ENCODE results near the gene REXO1.
A peak's percentile ranks its signal among the peaks of the same experiment; 100 is the strongest.

The REXO1 gene

DNA sequence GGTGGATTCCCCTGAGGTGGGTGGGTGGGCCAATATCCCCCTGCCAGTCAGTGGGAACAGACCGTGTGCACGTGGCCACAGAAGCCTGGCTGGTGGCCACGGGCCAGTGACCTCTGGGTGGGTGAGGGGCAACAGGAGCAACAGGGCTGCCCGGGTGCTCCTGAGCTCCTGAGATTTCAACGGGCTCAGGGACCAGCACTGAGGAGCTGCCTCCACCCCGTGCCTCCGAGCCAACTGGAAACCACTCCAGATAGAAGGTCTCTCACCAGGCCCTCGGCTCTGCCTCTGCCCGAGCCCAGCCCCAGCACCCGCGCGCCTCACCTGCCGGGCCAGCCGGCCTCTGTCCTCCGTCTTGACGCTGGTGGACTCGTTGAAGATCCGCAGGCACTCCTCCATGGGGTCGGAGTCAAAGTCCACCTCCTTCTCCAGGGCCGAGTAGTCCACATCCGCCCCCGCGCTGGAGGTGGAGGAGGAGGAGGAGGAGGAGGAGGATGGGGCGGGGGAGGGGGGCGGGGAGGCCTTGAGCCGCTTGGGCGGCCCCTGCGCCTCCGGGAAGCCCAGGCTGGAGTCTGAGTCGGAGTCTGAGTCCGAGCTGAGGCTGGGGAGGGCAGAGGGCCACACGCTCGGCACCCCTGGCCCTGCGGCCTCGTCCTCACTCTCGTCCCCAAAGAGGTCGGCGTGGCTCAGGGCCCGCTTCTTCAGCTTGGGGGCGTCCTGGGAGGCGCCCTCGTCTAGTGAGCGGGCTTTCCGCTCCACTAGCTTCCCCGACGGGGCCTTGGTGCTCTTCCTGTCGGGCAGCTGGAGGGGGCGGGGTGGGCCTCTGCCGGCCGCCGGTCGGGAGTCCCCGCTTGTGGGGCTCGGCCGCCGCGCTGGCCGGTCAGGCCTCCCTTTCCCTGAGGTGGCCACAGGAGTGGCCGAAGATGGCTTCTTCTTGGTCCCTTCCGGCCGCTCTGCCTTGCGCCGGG lies 21.4 kb downstream of the REXO1 start:
- H4K20me1 ChIP-seq, result peaks cover 89 to 100% (median 95%) of the 10 kb centered on the region in 11 experiments
- H3K27me3 ChIP-seq, result no peaks in the 10 kb centered on the region
- peak overlapping the region in 2 of 11 experiments; percentile 33 to 38; a peak in 3 of 22 replicates for H3K9ac ChIP-seq
- H3K4me3 ChIP-seq, result no peak overlapping the region
- no peak for TF ChIP-seq Cebpa-rat (IDR thresholded peaks at IDR 0.05)
- 0 out of 22 replicates have a peak overlapping the region, but pooled peaks of 1 of the 11 experiments have one; percentile 28 for H3K27ac ChIP-seq
- H3K36me3 ChIP-seq, result peaks cover 79 to 95% (median 89%) of the 10 kb centered on the region in 11 experiments
- no peaks in the 10 kb centered on the region for H3K9me3 ChIP-seq (replicated peaks in 1 of 11)
- peaks cover 4 to 42% (median 27%) of the 10 kb centered on the region in 10 experiments; a peak in 17 of 20 replicates for H3K4me1 ChIP-seq
- H3K4me2 ChIP-seq, result peak overlapping the region in 7 of 11 experiments; percentile 12 to 45 (median 28); a peak in 11 of 22 replicates

DNA sequence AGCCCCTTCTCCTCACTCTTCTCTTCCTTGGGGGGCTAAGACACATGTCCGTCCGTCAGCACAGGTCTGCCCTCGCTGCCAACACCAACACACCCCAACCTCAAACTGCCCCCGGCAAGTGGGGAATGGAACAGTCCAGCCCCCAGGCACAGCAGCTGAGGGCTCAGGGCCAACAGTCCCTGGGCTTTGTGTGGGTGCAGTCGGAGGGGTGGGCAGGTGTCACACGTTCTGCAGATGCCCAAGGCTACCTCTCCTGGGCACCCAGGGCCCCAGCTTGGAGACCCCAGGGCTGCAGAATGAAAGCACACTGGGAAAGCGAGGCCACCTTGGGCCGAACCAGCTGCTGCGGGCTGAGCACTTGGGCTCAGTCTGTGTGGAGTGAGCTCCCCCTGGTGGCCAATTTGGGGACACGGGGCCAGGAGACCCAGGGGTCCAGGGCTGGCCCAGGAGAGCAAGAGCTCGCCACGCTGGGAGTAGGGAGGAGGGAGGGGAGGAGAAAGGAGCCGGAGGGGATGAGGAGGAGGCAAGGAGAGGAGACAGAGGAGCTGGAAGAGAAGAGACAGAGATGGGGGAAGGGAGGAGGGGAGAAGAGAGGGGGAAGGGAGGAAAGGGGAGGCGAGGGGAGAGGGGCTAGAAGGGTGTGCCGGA lies 22.2 kb downstream of the REXO1 start:
- 0 out of 22 replicates have a peak overlapping the region, but pooled peaks of 2 of the 11 experiments have one; percentile 32 to 35 for H3K9ac ChIP-seq
- H4K20me1 ChIP-seq, result peaks cover 87 to 100% (median 94%) of the 10 kb centered on the region in 11 experiments
- H3K4me3 ChIP-seq, result no peak overlapping the region
- no peak overlapping the region for H3K27ac ChIP-seq
- peaks cover 4 to 36% (median 22%) of the 10 kb centered on the region in 10 experiments; a peak in 17 of 20 replicates for H3K4me1 ChIP-seq
- peaks cover 81 to 96% (median 91%) of the 10 kb centered on the region in 11 experiments for H3K36me3 ChIP-seq
- peak overlapping the region in 7 of 11 experiments; percentile 3 to 38 (median 20); a peak in 6 of 22 replicates for H3K4me2 ChIP-seq
- no peaks in the 10 kb centered on the region for H3K27me3 ChIP-seq
- no peak for TF ChIP-seq Cebpa-rat (IDR thresholded peaks at IDR 0.05)
- H3K9me3 ChIP-seq (replicated peaks in 1 of 11), result no peaks in the 10 kb centered on the region

DNA sequence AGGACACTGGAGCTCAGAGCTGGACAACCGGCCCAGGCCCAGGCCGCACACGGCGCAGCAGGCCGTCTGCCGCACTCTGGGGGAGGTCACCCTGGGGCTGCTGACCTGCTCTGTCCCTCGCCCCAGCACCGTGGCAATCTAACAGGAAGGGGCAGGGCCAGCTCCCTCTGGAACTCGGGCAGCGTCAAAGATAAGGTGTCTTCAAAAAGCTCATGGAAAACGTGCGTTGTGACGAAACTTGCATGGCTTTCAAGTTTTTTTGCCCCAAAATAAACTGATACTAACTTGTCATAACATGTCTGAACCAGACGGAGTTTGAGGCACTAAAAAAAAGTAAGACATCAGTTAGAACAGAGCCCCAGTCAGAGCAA lies 24.0 kb downstream of the REXO1 start:
- no peak for TF ChIP-seq Cebpa-rat (IDR thresholded peaks at IDR 0.05)
- H3K27ac ChIP-seq, result no peak overlapping the region; a peak in 1 of 22 replicates
- peaks cover 83 to 96% (median 94%) of the 10 kb centered on the region in 11 experiments for H3K36me3 ChIP-seq
- peaks cover 4 to 23% (median 14%) of the 10 kb centered on the region in 10 experiments; a peak in 15 of 20 replicates for H3K4me1 ChIP-seq
- H3K27me3 ChIP-seq, result no peaks in the 10 kb centered on the region
- H4K20me1 ChIP-seq, result peaks cover 79 to 100% (median 93%) of the 10 kb centered on the region in 11 experiments
- H3K4me2 ChIP-seq, result no peak overlapping the region
- H3K4me3 ChIP-seq, result no peak overlapping the region
- H3K9ac ChIP-seq, result no peak overlapping the region
- no peaks in the 10 kb centered on the region for H3K9me3 ChIP-seq (replicated peaks in 1 of 11)

DNA sequence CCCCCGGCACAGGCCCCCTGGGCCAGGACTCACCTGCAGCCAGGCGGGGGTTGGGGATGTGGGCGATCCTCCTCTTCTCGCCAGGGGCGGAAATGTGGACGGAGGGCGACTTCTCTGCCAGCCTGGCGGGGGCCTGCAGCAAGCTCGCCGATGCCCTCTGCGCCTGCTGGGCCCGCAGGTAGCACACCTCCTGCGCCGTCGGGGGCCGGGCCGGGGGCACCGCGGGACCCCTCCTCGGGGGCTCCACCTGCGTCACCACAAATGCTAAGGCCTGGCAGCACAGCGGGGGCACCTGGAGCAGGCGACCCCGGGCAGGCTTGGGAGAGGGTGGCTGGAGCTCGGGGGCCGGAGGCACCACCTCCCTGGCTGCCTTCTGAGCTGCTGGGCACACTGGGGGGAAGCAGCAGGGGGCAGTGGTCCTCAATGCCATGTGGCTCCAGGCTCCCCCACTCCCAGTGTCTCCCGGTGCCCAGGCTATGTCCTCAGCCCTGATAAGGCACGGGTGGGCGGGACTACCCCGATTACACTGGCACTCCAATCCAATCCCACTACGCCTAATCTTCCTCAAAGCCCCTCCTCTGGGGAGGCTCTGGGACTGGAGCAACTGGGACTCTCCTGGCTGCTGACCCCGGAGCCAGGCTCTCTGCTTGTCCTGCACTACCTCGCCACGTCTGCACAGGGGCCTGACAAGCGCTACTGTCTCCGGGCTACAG lies 24.6 kb downstream of the REXO1 start:
- H4K20me1 ChIP-seq, result peaks cover 74 to 98% (median 88%) of the 10 kb centered on the region in 11 experiments
- H3K27me3 ChIP-seq, result no peaks in the 10 kb centered on the region
- no peak for TF ChIP-seq Cebpa-rat (IDR thresholded peaks at IDR 0.05)
- peaks cover 4 to 23% (median 14%) of the 10 kb centered on the region in 10 experiments; a peak in 15 of 20 replicates for H3K4me1 ChIP-seq
- H3K27ac ChIP-seq, result no peak overlapping the region; a peak in 1 of 22 replicates
- H3K4me3 ChIP-seq, result no peak overlapping the region
- peaks cover 82 to 96% (median 93%) of the 10 kb centered on the region in 11 experiments for H3K36me3 ChIP-seq
- H3K9me3 ChIP-seq (replicated peaks in 1 of 11), result no peaks in the 10 kb centered on the region
- H3K4me2 ChIP-seq, result no peak overlapping the region
- no peak overlapping the region for H3K9ac ChIP-seq

DNA sequence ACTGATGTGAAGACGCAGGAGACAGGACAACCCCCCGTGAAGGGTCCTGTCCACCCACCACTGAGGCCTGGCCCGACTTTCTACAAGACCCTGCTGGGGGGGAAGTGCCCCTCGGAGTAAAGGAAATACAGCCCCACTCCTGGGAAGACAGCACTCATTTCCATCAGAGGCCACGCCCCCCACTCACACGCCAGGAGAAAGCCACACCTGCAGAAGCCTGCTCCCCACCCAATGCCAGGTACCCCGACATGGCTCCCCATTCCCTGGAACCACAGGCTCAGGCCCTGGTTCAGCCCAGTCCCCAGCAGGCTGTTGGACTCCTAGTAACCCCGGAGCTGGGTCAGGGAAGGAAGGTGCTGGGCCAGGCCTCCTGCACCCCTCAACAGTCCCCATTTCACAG lies 25.3 kb downstream of the REXO1 start:
- Histone ChIP-seq H3K4me1 (peaks cover 4 to 23% (median 14%) of the 10 kb centered on the region in 10 experiments; a peak in 15 of 20 replicates), H3K36me3 (peaks cover 82 to 96% (median 93%) of the 10 kb centered on the region in 11 experiments), H3K9me3 (replicated peaks in 1 of 11) (no peaks in the 10 kb centered on the region), H3K27me3 (no peaks in the 10 kb centered on the region), H3K4me3 (no peak overlapping the region), H3K4me2 (no peak overlapping the region), H3K9ac (peak overlapping the region in 1 of 11 experiments; percentile 24; a peak in 1 of 22 replicates), H3K27ac (no peak overlapping the region), H4K20me1 (peaks cover 72 to 98% (median 88%) of the 10 kb centered on the region in 11 experiments)
- TF ChIP-seq Cebpa-rat (IDR thresholded peaks at IDR 0.05), result no peak

DNA sequence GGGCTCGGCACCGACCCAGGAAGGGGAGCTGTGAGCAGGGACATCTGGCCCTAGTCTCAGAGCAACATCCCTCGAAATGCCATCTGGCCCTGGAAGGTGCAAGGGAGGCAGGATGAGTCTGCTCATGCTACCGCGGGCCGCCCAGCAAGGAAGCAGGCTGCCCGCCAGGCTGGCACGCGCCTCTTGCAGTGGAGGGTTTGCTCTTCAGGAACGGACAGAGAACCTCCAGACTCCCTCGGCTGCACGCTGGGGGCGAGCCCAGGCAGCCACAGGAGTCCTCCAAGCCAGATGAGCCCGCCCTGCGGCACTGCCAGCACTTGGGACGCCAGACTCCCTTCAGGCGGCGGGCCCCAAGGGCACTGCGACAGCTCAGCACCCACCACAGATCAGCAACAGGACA lies 26.1 kb downstream of the REXO1 start:
- no peak overlapping the region for H3K4me3 ChIP-seq
- H3K9ac ChIP-seq, result peak overlapping the region in 2 of 11 experiments; percentile 9 to 24; a peak in 1 of 22 replicates
- H3K9me3 ChIP-seq (replicated peaks in 1 of 11), result no peaks in the 10 kb centered on the region
- no peaks in the 10 kb centered on the region for H3K27me3 ChIP-seq
- no peak for TF ChIP-seq Cebpa-rat (IDR thresholded peaks at IDR 0.05)
- H3K36me3 ChIP-seq, result peaks cover 82 to 96% (median 93%) of the 10 kb centered on the region in 11 experiments
- H3K4me2 ChIP-seq, result no peak overlapping the region
- no peak overlapping the region for H3K27ac ChIP-seq
- H3K4me1 ChIP-seq, result peaks cover 2 to 16% (median 7%) of the 10 kb centered on the region in 10 experiments; a peak in 15 of 20 replicates
- peaks cover 71 to 98% (median 88%) of the 10 kb centered on the region in 11 experiments; a peak in 21 of 22 replicates for H4K20me1 ChIP-seq

DNA sequence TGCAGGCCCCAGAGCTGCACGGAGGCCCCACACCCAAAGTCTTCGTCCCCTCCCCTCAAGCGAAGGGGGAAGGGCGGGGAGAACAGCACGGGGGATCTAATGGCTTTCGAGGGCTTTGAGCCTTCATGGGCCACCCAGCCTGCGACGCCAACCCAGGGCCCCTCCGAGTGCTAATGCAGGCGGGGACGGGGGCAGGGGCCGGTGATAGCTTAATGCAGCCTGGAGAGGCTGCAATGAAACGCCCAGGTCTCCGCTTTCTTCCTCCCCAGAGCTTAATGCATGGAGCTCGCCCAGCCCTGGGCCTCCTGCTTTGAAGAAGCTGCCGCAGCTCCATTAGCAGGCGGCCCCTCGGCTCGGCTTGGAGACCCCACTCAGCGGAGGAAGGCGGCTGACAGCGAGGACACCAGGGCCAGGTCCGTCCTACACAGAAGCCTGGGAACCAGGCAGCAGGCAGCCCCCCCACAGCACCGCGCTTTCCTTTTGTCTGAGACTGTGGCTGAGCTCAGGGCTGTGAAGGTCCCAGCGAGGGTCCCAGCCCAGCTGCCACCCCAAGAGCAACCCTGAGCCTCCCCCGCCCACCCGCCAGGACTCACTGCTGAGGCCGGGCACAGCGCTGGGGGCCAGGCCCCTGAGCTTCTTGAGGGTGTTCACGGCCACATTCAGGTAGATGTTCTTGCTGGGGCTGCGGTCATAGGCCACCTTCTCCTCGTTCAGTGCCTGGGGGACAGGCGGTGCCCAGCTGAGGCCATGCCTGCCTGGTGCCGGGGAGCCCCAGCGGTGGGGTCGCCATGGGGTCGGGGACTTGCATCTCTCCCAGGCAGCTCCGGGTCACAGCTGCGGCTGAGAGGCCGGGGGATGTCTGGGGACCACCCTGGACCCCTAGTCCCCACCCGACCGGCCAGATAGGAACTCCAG lies 28.7 kb downstream of the REXO1 start:
- 0 out of 22 replicates have a peak overlapping the region, but pooled peaks of 1 of the 11 experiments have one; percentile 0 for H3K9ac ChIP-seq
- TF ChIP-seq Cebpa-rat (IDR thresholded peaks at IDR 0.05), result no peak
- peaks cover 94 to 99% (median 96%) of the 10 kb centered on the region in 11 experiments for H3K36me3 ChIP-seq
- no peak overlapping the region for H3K27ac ChIP-seq
- H3K27me3 ChIP-seq, result no peaks in the 10 kb centered on the region
- no peak overlapping the region for H3K4me2 ChIP-seq
- peaks cover 0 to 13% (median 6%) of the 10 kb centered on the region in 10 experiments; a peak in 13 of 20 replicates for H3K4me1 ChIP-seq
- peaks cover 55 to 95% (median 79%) of the 10 kb centered on the region in 11 experiments; a peak in 21 of 22 replicates for H4K20me1 ChIP-seq
- no peaks in the 10 kb centered on the region for H3K9me3 ChIP-seq (replicated peaks in 1 of 11)
- no peak overlapping the region for H3K4me3 ChIP-seq
